Lower leg skin (tissue), 4 donors: ENCODE results near the gene THAP8. TPM values are rescaled to one million over a fixed set of nuclear protein-coding genes. Genes with fewer than 3 reads are reported as not detected.

Source experiments
- DNase-seq, 2 donors: peaks; one replicate each; pipeline ENCODE4 v3.0.0-alpha.2; 2019; ENCODE audit warnings: low spot score in 2 of 2
- H3K4me3 ChIP-seq: fragments of 200-600 bp; sonication (generic); 2 replicates; pipeline ENCODE4 v1.5.1; 2017; ENCODE audit warnings: mild to moderate bottlenecking, low read depth; ENCODE audit not compliant: poor library complexity, severe bottlenecking
- CTCF ChIP-seq, 3 donors: fragments of 450-650 bp; IDR thresholded peaks; one replicate each; pipeline ENCODE4 v1.5.1; 2016; ENCODE audit warnings: antibody characterized with exemption in 3 of 3, mild to moderate bottlenecking in 3 of 3, moderate library complexity in 2 of 3
- POLR2A ChIP-seq, 2 donors: fragments of 450-650 bp; IDR thresholded peaks; one replicate each; pipeline ENCODE4 v1.6.1; 2016 to 2017; ENCODE audit warnings: antibody characterized with exemption in 2 of 2, mild to moderate bottlenecking in 1 of 2, moderate library complexity in 1 of 2
- WGBS, 2 donors: methylation state at CpG; one replicate each; pipeline ENCODE4 v1.1.5; 2018; 5-methylcytosine and 5-hydroxymethylcytosine counted together
- intact Hi-C: fragments of 100-400 bp; cut with DNase I; formaldehyde crosslinking; loops from one replicate; pipeline ENCODE4 v1.15.0; 2023; ENCODE audit warnings: low total_unique reads
- total RNA-seq, 4 donors: library from RNA; depleted of rRNA; stranded (reverse); fragments of >200 nt; gene quantifications; one replicate each; pipeline ENCODE4 v1.1.0, GENCODE V29; 2016

Gene THAP8
- total RNA-seq, 4 donors from 2014 or later, result 9.1 to 27.4 (median 9.5) TPM

DNA sequence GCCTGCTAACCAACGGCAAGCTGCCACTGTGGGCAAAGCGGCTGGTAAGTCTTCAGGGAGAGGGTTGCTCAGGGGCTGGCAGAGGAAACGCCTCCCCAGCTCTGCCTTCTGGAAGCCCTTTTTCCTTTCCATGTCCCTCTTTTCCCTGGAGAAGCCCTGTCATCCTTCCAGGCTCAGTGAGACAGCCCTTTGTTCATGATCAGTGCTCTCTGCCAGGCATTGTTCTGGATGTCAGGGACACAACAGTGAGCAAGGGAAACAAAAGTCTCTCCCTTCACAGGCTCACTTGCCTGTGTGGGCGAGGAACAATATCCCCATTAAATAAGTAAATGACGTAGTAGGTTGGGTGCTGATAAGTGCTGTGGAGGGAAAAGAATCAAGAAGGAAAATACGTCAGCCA is 43.0 kb upstream of the THAP8 start:
- no peak overlapping the region for H3K4me3 ChIP-seq
- intact Hi-C loops, result no loop called here
- TF ChIP-seq POLR2A (IDR thresholded peaks at IDR 0.05), result no peak
- TF ChIP-seq CTCF (IDR thresholded peaks at IDR 0.05), result no peak
- 61 to 82% methylated on average over 6 of the region's 6 CpGs for WGBS, 2 donors
- DNase-seq, result no peak

- no peak for DNase-seq
- 72 to 92% methylated on average over 6 of the region's 6 CpGs for WGBS, 2 donors
- TF ChIP-seq POLR2A (IDR thresholded peaks at IDR 0.05), result no peak
- TF ChIP-seq CTCF (IDR thresholded peaks at IDR 0.05), result no peak
- H3K4me3 ChIP-seq, result no peak overlapping the region
- intact Hi-C loops, result no loop called here
Measured at GRCh38 chr19:36093687-36094086, 39.6 kb upstream of the THAP8 start.

DNA sequence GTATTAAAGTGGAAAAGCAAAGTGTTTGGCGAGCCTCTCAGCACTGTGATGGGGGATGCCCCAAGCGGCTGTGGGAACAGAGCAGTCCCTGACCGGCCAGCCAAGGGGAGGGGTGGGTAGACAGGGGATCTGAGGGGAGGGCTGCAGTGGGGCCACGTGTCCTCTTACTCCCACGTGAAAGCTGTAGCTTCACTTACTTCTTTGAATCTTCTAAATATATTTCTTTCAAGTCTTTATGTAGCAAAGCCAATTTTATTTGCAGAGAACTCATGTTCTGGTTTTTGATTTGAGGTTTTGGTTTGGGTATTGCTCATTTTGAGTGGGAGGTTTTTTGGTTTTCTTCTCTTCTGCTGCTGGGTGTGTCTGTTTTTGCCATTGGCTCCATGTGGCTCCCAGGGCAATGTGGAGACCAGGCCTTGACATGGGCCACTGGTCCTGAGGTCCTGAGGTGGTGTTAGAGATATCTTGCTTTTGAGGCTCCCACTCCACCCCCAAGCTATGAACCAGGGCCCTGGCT is 39.1 kb upstream of the THAP8 start:
- no peak overlapping the region for H3K4me3 ChIP-seq
- intact Hi-C loops, result no loop called here
- no peak for TF ChIP-seq POLR2A (IDR thresholded peaks at IDR 0.05)
- DNase-seq, result no peak
- WGBS, 2 donors, result 65 to 87% methylated on average over 5 of the region's 5 CpGs

- no peak for DNase-seq
- TF ChIP-seq POLR2A (IDR thresholded peaks at IDR 0.05) (no peak), CTCF (IDR thresholded peaks at IDR 0.05) (no peak)
- H3K4me3 ChIP-seq, result no peak overlapping the region
- intact Hi-C loops, result no loop called here
- WGBS, 2 donors, result 100% methylated on average over 2 to 3 of the region's 7 CpGs
Measured at GRCh38 chr19:36092566-36092965, 38.5 kb upstream of the THAP8 start.

DNA sequence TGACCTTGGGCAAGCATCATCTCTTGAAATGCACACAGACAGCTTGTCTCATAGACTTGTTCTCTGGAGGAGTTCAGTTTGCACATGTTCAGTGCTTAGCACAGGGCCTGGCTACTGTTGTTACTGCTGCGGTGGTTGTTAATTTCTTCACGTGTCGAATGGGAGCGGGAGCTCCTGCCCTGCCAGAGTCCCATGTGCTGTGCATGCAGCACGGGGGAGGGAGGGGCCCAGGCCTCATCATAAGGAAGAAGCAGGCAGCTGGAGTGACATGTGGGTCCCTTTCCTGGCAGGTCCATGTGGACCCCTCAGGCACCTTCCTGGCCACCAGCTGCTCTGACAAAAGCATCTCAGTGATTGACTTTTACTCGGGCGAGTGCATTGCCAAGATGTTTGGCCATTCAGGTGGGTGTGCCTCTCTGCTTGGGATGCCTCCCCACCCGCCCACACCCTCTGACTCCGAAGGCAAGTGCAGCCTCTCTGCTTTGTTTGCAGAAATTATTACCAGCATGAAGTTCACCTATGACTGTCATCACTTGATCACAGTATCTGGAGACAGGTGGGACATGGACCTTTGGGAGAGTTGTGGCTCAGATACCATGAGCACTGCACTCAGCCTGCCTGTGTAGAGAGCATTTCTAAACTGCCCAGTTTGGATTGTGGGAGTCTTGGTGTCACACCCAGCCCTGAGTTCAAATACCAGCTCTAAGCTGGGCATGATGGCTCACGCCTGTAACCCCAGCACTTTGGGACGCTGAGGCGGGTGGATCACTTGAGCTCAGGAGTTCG is 37.0 kb upstream of the THAP8 start:
- DNase-seq, result no peak
- intact Hi-C loops, result no loop called here
- no peak for TF ChIP-seq POLR2A (IDR thresholded peaks at IDR 0.05)
- no peak for TF ChIP-seq CTCF (IDR thresholded peaks at IDR 0.05)
- 60 to 79% methylated on average over 13 of the region's 13 CpGs for WGBS, 2 donors
- no peak overlapping the region for H3K4me3 ChIP-seq

GRCh38 chr19:36089847-36090246 is 35.8 kb upstream of the THAP8 start:
- TF ChIP-seq CTCF (IDR thresholded peaks at IDR 0.05) (no peak), POLR2A (IDR thresholded peaks at IDR 0.05) (no peak)
- WGBS, 2 donors, result 94 to 98% methylated on average over 5 of the region's 5 CpGs
- H3K4me3 ChIP-seq, result no peak overlapping the region
- DNase-seq, result no peak
- intact Hi-C loops, result no loop called here
